ENCODE data around the gene CLVS2.

- TF ChIP-seq YY1 (IDR thresholded peaks at IDR 0.05; ENCODE audit: low read depth) (no peak), EP300 (IDR thresholded peaks at IDR 0.05; ENCODE audit: borderline replicate concordance) (no peak), REST (IDR thresholded peaks at IDR 0.05; ENCODE audit: low read depth) (no peak), CREB1 (IDR thresholded peaks at IDR 0.05; ENCODE audit: low read depth) (no peak), MAX (IDR thresholded peaks at IDR 0.05) (no peak), TAF1 (IDR thresholded peaks at IDR 0.05; ENCODE audit: low read depth) (no peak), EGR1 (IDR thresholded peaks at IDR 0.05) (no peak), NFIC (IDR thresholded peaks at IDR 0.05) (no peak), USF1 (IDR thresholded peaks at IDR 0.05) (no peak), FOXM1 (IDR thresholded peaks at IDR 0.05; ENCODE audit: borderline replicate concordance, low read depth) (no peak), TEAD4 (IDR thresholded peaks at IDR 0.05) (no peak)
These were observed 21.2 kb downstream of the CLVS2 start for GRCh38 chr6:123017104-123017682.

All from Ishikawa (cell line).